ENCODE measurements around the gene MED31.

DNA sequence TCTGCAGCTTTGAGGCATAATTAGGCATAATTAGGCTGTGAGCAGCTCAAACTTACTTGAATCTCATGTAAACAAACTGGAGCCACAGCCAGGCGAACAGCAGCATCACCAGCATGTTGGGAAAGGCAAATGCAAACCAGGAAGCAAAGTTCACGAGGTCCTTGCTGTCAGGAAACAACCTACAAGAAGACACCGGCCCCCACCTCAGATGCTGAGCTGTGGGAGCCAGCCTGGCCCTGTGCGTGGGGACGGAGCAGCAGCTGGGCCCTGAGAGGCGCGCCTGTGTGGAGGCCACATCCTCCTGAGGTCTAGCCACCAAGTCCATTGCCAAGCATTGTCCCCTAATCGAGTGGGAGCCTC lies 49.5 kb upstream of the MED31 start:
- TF ChIP-seq, protein P1, sequence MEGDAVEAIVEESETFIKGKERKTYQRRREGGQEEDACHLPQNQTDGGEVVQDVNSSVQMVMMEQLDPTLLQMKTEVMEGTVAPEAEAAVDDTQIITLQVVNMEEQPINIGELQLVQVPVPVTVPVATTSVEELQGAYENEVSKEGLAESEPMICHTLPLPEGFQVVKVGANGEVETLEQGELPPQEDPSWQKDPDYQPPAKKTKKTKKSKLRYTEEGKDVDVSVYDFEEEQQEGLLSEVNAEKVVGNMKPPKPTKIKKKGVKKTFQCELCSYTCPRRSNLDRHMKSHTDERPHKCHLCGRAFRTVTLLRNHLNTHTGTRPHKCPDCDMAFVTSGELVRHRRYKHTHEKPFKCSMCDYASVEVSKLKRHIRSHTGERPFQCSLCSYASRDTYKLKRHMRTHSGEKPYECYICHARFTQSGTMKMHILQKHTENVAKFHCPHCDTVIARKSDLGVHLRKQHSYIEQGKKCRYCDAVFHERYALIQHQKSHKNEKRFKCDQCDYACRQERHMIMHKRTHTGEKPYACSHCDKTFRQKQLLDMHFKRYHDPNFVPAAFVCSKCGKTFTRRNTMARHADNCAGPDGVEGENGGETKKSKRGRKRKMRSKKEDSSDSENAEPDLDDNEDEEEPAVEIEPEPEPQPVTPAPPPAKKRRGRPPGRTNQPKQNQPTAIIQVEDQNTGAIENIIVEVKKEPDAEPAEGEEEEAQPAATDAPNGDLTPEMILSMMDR (conservative IDR thresholded peaks at IDR 0.05), result no peak
- TF ChIP-seq ZFX (IDR thresholded peaks at IDR 0.05), result no peak
